ENCODE data around the gene DSE.

The DSE gene

GRCh38 chr6:116483616-116484015, 112.9 kb downstream of the DSE start:
- DNase-seq (ENCODE audit: low spot score), result no peak

- DNase-seq (ENCODE audit: low spot score), result no peak
Measured at GRCh38 chr6:116485559-116486184, 114.9 kb downstream of the DSE start.

- DNase-seq (ENCODE audit: low spot score), result no peak
Measured at GRCh38 chr6:116491610-116492330, 121.0 kb downstream of the DSE start.

GRCh38 chr6:116492331-116493067, 121.8 kb downstream of the DSE start:
- DNase-seq (ENCODE audit: low spot score), result no peak

Data from NAMALWA (cell line).